Measurements from ENCODE around the gene GMDS.
A peak's percentile ranks its signal among the peaks of the same experiment; 100 is the strongest.

GMDS gene

GRCh38 chr6:2215342-2215741 is 30.1 kb downstream of the GMDS start:
- DNase-seq, result no peak
- intact Hi-C loops (cut with DNase I), result no loop called here

GRCh38 chr6:2213086-2213485 is 32.3 kb downstream of the GMDS start:
- DNase-seq, result no peak
- intact Hi-C loops (cut with DNase I), result no loop called here

DNA sequence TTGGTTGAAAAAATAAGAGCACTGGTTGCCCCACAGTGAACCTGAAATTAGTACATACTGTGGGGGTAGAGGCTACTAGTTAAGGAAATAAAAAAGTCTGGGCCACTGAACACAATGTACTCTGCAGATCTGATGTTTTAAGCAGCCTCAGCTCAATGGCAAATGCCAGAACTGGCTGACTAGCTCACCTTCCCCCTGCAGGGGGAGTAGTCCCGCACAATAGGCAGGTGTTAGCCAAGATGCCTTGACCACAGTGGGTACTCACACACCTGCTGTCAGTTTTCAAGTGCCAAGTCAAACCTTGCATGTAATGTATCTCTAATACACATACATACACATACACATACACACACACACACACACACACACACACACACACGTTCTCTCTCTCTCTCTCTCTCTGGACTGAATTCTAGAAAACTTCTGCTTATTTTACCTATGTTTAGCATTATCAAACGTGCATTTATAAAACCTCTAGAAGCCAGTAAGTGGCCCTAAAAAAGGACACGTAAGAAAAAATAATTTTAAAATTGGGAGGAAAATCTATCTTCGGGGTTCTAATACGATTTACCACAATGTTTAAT is 36.1 kb downstream of the GMDS start:
- intact Hi-C loops (cut with DNase I), result no loop called here

GRCh38 chr6:2208468-2208867 is 36.9 kb downstream of the GMDS start:
- intact Hi-C loops (cut with DNase I), result no loop called here
- no peak for DNase-seq

More for the DNA sequence above, 36.1 kb downstream of the GMDS start:
- DNase-seq, result peak in 1 of 10 donors; percentile 19

DNA sequence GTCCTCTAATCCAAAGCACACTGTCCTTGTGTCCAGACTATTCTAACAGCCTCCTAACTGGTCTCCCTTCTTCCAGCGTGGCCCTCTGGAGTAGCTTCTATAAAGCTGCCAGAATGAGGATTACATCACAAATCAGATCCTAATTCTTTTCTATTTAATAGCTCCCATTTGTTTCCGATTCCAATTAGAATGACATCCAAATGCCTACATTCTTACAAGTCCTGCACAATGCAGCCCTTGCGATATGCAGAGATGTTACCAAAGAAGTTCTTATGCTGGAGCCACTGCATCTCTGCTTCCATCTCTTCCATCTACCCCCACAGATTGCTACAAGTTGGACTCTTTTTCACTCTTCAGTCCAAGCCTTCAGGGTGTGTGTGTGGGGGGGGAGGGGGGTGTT is 40.0 kb downstream of the GMDS start:
- DNase-seq, result no peak
- intact Hi-C loops (cut with DNase I), result no loop called here

DNA sequence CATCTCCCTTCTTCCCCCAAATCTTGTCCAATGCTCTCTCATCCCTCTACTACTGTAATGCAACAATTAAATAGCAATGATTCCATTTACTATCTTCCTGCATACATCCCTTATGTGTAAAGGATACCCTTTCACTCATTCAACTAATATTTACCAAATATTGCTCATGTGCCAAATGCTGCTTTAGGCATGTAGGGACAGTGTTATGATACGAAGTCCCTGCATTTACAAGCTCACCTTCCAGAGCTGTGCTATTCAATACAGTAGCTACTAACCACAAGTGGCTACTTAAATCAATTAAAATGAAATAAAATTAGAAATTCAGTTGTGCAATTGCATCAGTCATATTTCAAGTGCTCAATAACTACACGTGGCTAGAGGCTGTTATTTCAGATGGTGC is 41.1 kb downstream of the GMDS start:
- intact Hi-C loops (cut with DNase I), result no loop called here
- no peak for DNase-seq

DNA sequence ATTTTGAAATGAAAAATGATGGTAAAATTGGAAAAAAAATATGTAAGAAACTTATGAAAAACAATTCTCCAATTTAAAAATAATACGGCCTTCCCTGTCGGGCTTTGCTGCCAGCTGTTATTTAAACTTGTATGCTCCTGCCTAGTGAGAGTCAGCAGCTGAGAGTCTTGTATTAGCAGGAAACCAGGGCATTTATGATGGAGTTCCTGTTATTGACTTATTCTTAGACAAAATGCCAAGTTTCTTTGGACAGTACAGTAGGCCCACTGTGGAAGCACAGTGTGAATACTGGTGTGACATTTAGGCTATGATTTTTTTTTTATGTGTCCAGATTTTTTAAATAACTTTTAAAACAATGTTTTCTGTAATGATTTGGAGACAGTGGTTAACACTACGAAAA is 42.1 kb downstream of the GMDS start:
- no peak for DNase-seq
- intact Hi-C loops (cut with DNase I), result no loop called here

DNA sequence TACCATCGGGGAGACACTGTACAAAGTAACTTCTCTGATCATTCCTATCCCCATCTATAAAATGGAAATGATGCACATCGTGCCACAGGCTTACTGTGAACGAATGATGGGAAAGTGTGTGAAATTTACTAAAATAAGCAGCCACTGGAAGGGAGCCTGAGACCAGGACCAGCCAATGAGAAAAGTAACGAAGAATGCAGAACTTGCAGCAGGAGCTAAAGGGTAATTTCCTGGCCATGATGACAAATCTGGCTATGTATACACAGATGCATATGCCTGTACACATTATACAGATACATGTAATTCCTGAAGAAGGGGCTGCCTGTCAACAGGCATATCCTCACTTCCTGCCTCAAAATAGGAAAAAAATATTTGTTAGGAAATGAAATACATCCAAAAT is 47.4 kb downstream of the GMDS start:
- intact Hi-C loops (cut with DNase I), result loop anchor here (2.0 kb wide), 2 partner anchors 593 to 601 kb away; no protein-coding TSS in a partner anchor
- no peak for DNase-seq

DNA sequence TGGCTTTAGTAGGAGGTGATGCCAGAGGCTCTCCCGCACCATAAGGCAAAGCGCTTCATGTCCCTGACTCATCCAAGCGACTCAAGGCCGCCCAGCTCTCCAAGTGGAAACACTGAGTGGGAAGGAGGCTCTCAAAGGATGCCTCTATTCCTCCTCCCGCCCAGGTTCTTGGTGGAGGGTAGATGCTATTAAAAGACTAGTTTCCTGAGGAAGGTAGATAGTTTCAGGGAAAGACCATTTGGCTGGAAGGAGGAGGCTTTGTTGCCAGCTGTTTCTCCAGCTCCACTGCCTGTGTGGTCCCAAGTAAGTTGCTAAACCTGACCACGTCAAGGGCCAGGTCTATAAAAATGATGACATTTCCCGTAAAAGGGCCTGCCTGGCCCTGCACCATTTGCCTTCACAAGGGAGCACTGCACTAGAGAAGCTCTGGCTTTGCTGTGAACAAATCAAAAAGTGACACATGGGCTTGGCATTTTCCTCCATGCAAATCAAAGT is 48.2 kb downstream of the GMDS start:
- intact Hi-C loops (cut with DNase I), result loop anchor here (2.0 kb wide), 2 partner anchors 592 to 600 kb away; no protein-coding TSS in a partner anchor
- DNase-seq, result peak in 7 of 10 donors; percentile 9 to 86 (median 27)

GRCh38 chr6:2196079-2196679 is 49.2 kb downstream of the GMDS start:
- DNase-seq, result no peak
- intact Hi-C loops (cut with DNase I), result loop anchor here (2.0 kb wide), 2 partner anchors 591 to 599 kb away; no protein-coding TSS in a partner anchor

- no peak for DNase-seq
- intact Hi-C loops (cut with DNase I), result no loop called here
These were observed 50.8 kb downstream of the GMDS start for GRCh38 chr6:2194643-2195042.

DNA sequence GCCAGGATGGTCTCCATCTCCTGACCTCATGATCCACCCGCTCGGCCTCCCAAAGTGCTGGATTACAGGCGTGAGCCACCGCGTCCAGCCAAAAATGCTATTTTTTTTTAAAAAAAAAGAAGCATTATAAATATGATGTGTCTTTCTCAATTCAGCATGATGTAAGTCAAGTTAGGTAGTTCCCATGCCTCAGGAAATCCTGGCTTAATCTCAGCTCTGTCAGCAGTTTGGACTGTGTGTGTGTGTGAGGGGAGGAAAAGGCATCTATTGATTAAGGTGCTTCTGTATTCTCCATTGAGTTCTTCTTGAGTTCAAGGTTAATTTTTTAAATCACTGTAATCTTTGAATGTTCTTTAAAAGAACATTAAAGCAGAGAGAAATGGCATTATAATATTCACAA is 51.5 kb downstream of the GMDS start:
- DNase-seq, result no peak
- intact Hi-C loops (cut with DNase I), result no loop called here

DNA sequence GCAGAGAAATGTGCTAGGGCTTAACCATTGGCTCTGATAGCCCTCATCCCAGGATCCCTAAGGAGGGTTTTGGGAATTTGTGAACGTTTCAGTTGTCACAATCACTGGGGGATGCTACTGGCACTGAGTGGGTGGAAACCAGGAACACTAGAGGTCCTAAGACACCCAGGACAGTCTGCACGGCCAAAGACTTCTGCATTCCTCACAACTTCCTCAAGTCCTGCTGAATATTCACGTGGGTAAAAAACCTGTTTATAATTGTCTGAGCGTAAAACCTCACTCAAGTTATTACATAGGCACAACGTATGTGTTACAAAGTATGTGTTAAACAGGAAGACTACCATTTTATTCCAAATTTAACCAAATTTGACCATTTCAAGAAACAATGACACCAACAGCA is 52.4 kb downstream of the GMDS start:
- no peak for DNase-seq
- intact Hi-C loops (cut with DNase I), result no loop called here

DNA sequence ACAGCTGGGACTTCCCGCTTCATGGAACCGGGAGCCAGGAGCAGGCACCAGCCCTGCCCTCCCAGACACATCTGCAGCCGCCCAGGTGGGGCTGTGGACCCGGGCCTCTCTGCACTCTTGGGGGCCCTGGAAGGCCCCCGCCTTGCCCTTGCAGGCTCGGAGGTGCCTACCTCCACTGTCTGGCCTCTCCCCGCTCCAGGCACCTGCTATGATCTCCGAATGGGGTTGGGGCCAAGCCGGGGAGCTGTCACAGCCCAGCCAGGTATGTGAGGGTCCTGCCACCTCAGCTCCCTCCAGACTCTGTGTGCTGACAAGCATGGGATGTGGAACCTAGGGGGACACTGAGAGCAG is 54.0 kb downstream of the GMDS start:
- intact Hi-C loops (cut with DNase I), result no loop called here
- no peak for DNase-seq

GRCh38 chr6:2190661-2191389 is 54.6 kb downstream of the GMDS start:
- intact Hi-C loops (cut with DNase I), result no loop called here
- DNase-seq, result peak in 1 of 10 donors; percentile 78

DNA sequence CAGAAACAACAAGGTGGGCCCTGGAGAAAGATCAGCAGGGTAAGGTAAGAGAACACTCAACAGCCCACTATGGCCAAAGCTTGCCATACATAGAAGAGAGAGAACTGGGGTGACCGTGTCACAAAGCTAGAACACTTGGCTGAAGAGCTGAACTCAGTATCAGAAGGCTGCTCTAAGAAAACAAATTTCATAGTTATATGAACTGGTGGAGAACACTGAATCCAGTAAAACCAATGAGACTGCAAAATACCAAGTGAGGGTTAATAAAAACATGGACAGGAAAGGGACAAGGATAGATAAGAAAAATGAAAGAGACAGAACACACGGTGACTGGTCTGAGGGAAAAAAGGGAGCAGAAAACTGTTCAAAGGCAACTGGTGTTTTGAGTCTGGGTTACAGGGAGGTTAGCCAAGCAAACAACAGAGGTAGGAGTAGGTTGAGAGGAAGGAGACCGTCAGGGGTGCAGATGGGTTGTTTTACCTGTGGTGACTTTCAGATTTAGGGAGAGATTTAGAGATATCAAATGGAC is 56.5 kb downstream of the GMDS start:
- intact Hi-C loops (cut with DNase I), result no loop called here
- DNase-seq, result no peak

GRCh38 chr6:2188397-2188796 is 57.0 kb downstream of the GMDS start:
- intact Hi-C loops (cut with DNase I), result no loop called here
- DNase-seq, result no peak

GRCh38 chr6:2187826-2188225 is 57.6 kb downstream of the GMDS start:
- intact Hi-C loops (cut with DNase I), result no loop called here
- DNase-seq, result no peak

- no peak for DNase-seq
- intact Hi-C loops (cut with DNase I), result no loop called here
These were observed 58.9 kb downstream of the GMDS start for GRCh38 chr6:2186516-2186915.

DNA sequence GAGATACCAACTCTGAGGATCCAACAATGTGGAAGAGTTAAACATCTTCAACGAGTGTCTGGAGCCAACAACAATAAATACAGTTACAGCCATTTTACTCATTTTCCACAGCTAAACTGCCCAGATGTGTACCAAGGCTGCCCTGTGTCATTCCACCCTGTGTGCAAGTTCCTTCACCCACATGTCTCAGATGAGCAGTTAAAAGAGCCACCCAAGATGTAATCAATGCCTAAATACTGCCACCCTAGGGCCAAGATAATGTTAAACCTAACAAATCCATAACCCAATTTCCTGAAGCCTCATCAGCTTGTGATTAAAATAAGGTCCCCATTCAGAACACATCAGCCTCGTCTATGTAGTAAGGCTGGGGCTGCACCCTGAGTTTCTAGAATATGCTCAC is 59.9 kb downstream of the GMDS start:
- DNase-seq, result no peak
- intact Hi-C loops (cut with DNase I), result no loop called here

GRCh38 chr6:2184700-2185455 is 60.5 kb downstream of the GMDS start:
- intact Hi-C loops (cut with DNase I), result no loop called here
- no peak for DNase-seq

Data from posterior cingulate gyrus (tissue), 11 donors.